HG03442 (cell line): ENCODE measurements around the gene NPY2R.

Source experiments
- ATAC-seq: cut with Tn5 transposase; IDR thresholded peaks from one replicate; pipeline ENCODE4 v1.9.1; 2021; ENCODE audit warnings: mild to moderate bottlenecking, moderate library complexity; ENCODE audit not compliant: unreplicated experiment

NPY2R gene

DNA sequence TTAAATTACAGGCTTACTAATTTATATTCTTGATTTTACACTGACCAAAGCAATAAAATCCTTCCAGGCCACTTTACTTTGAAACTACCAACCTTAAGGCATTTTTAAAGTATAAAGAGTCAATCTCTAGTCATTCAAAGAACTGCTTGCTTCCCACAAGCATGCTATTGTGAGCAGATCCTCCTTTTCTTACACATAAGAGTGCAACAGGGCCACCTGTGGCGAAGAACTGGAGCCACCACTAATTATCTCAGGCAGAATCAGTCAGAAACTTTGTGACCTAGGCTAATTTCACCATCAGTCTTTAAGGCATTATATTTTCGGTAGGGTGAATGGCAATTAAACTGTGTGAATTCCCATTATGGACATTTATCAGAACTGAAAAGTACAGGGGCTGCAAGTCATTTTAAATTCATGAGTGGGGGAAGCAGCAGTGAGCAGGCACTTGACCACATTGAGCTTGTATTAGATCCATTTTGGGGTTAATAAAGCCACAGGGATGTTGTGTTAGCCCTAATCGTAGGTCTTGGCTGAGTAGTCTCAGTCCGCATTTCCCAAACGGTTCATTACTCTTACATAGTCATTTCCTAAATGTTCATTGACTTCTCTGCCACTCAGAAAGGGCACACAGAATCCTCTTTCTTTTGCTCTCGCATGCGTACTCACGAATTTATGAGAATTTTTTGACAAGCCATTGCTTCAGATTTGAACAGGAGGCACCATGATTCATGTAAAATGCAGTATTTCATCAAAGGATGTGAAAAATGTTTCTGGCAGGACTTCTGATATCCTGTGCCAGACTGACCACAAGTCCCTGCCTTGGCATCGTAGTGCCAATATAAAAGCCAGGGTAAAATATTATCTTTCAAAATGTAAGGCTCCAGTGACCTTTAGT is 39.8 kb downstream of the NPY2R start:
- no peak for ATAC-seq

DNA sequence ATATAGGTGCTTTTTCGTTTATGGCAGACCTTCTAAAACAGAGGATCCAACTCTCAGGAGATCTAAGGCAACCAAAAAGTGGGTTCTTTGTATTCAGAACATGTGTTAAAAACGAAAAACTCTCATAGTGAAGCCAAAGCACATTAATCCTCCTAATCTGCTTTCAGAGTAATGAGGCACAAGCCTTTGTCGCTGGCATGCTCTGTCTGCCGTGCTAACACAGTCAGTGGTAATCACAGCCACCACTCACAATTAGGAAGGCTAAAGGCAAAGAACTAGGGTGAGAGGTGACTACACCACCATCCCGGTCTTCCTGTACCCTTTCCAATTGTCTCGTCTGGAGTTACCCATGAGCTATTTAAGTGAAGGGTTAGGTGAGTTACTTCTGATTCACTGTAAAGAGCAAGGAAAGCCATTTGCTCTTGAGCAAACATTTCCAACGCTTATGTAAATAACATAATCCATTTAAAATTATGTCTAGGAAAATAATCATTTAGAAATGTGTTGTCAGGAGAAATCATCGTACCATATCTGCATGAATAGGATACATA is 40.7 kb downstream of the NPY2R start:
- no peak for ATAC-seq

DNA sequence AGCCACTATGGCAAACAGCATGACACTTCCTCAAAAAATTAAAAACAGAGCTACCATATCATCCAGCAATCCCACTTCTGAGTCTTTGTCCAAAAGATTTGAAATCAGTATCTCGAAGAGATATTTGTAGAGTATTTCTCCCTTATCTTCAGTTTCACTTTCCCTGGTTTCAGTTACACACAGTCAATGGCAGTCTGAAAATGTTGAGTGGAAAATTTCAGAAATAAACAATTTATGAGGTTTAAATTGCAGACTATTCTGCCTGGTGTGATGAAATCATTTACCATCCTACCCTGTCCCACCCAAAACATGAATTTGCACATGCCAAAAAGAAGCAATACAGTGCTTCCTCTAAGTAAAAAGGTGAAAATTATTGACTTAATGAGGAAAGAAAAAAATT is 43.9 kb downstream of the NPY2R start:
- no peak for ATAC-seq

DNA sequence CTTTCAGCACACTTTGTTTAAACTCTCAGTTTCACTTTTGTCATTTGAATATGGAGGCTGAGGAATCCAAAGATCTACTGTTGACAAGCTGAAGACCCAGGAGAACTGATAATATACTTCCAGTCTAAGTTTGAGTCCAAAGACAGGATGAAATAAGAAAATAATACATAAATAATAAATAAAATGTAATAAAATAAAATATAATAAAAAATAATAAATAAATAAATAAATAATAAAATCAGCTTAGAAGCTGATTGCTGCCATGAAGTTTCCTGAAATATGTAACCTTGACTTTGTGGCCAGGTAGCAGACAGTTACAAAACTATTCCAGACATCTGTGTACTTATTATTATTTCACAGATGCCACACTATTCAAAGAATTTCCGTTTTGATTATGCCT is 55.0 kb downstream of the NPY2R start:
- ATAC-seq = no peak

DNA sequence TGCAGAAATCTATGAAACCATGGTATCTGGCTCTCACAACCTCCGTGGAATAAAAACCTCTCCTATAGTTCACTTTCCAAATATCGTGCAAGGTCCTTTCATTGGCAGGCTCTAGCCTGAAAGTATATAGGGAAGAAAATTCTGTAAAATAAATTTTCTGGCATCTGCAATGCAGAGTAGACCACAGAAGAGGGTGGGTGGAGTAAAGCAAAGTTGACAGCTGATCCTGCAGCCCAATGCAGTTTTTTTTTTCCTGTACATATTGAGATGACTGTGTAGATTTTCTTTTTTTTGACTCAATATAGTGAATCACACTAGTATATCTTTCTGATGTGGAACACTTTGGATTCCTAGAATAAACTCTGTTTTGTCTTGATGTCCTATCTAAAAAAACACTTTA is 56.7 kb downstream of the NPY2R start:
- ATAC-seq = no peak
